B cell (primary cell): ENCODE measurements around the gene ACOXL.

Experiments
- CTCF ChIP-seq: fragments of 200-600 bp; IDR thresholded peaks from one replicate; pipeline ENCODE4 v1.8.0; 2022; ENCODE audit warnings: antibody characterized with exemption, mild to moderate bottlenecking
- EZH2 ChIP-seq: IDR thresholded peaks from 2 replicates; pipeline ENCODE4 v1.6.1; 2012; ENCODE audit warnings: borderline replicate concordance, low read depth, mild to moderate bottlenecking, moderate library complexity, low read length; ENCODE audit not compliant: insufficient read depth, poor library complexity, severe bottlenecking

- TF ChIP-seq CTCF (no peak), EZH2 (no peak)
Observed at GRCh38 chr2:110866045-110866444, 133.7 kb downstream of the ACOXL start.
